ENCODE measurements around the gene SLC13A4.
"Not testable (repeated sequence)": the region's sequence is repeated elsewhere in the genome, so short reads cannot be mapped to it uniquely, and the experiment has no call there.

The SLC13A4 gene, protein sequence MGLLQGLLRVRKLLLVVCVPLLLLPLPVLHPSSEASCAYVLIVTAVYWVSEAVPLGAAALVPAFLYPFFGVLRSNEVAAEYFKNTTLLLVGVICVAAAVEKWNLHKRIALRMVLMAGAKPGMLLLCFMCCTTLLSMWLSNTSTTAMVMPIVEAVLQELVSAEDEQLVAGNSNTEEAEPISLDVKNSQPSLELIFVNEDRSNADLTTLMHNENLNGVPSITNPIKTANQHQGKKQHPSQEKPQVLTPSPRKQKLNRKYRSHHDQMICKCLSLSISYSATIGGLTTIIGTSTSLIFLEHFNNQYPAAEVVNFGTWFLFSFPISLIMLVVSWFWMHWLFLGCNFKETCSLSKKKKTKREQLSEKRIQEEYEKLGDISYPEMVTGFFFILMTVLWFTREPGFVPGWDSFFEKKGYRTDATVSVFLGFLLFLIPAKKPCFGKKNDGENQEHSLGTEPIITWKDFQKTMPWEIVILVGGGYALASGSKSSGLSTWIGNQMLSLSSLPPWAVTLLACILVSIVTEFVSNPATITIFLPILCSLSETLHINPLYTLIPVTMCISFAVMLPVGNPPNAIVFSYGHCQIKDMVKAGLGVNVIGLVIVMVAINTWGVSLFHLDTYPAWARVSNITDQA

DNA sequence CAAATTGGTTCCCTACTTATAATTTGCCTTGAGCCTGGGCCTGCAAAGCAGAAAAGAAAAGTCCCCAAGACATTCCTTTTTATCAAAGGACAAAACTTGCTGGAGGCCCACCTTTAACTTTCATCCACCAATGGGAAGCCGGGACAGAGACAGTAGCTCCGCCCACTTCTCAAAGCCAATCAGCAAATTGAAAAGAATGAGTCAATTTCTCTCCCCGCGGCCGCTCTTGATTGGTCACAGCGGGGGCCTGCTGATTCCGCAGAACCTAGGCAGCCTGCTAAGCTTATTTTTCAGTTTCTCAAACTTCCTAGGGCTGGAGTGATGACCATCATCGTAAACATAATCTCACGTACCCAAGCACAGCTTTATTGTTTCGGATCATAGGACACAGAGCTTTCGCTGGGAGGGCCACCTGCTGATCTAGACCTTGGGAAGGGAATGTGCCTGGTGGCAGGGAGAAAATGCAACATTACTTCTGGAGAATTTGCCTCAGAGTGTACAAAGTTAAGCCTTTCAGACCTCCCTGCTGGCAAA lies at the start of gene SLC13A4:
TSS of gene SLC13A4 (minus strand) at position 51 of the 534 bp plus-strand sequence. CDS start 690 bp downstream, outside the sequence.
- DNase-seq = no peak

DNA sequence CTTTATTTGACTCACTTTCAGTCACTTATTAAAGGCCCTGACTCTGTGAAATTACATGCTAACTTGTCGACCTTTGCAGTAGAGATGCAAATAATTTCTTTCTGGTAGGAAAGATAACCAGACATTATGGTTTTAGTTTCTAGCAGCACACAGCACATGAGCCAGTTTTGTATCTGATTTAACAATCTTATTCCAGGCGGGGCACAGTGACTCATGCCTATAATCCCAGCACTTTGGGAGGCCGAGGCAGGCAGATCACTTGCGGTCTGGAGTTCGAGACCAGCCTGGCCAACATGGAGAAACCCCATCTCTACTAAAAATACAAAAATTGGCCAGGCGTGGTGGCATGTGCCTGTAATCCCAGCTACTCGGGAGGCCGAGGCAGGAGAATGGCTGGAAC lies 47.9 kb upstream of the SLC13A4 start:
- not testable (repeated sequence) for DNase-seq

DNA sequence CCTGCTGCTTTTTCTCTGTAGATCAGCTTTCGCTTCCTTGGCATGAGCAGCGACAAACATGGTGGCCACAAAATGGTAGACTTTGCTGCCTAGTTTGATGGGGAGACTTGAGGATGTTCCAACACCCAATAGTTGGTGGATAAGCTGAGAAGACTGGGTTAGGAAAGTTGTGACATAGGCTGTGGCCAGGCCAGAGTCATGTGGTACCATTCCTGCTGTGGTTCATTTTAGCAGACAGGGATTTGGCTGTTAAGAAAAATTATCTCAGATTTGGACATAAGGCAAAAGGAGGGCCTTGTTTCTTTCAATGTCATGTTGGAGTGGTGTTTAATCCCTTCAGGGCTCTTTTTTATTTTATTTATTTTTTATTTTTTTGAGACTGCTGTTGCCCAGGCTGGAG lies 47.2 kb upstream of the SLC13A4 start:
- peak; percentile 31 for DNase-seq

DNA sequence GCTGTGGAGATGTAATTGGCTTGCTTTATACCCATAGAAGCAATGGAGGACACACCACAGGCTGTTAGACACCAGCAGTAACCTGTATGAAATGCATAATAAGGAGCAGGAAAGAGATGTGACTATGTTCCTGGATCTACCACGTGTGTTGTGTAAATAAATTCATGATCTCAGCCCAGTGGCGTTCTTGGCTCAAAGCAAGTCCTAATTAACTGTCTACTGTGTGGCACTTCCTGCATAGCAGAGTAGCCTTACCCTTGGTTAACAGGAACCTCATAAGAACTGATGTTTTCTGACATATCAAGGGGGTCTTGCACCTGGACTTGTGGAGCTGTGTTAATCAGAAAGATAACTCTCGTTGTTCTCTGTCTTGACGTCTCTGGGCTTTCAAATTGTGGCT lies 46.3 kb upstream of the SLC13A4 start:
- no peak for DNase-seq

DNA sequence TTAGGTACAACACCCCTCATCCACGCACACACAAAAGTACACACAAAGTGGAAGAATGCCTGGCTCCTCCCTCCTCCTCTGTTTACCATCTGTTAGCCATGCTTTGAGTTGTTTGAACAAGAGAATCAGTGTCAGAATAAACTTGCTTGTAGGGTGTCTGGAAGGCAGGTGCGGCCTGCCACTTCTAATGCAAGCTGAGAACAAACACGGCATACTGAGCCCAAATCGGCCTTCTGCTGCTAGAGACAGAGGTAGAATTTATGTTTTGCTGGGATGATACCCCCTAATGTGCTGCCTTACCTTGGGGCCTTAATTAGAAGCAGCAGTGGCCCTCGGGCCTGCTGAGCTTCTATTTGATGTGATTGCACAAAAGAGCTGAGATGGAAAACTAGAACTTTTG lies 45.5 kb upstream of the SLC13A4 start:
- DNase-seq = no peak

DNA sequence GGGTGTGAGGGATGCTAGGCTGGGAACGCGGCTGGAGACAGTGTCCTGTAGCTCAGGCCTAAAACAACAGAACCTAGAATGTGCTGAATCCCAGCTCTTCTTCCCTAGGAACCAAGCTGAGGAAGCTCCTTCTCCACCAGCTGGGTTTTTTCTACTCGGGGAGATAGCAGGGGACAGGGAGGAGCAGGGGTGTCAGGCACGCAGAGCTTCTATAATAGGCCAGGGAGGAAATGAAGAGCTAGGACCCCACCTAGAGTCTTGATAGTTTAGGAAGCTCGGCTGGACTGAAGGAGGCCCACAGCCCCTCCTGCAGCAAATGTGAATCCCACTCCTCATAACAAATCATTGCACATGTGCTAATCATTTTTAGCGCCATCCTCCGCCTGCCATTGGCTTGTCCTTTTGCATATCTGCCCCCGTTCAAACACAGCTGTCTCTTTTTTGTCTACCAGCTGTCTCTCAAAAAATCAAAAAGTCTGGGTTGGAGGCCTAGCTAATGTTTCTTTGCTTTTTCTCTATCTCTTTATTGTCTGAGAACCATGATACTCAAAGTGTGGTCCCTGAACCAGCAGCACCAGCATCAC lies 44.7 kb upstream of the SLC13A4 start:
- DNase-seq = no peak

DNA sequence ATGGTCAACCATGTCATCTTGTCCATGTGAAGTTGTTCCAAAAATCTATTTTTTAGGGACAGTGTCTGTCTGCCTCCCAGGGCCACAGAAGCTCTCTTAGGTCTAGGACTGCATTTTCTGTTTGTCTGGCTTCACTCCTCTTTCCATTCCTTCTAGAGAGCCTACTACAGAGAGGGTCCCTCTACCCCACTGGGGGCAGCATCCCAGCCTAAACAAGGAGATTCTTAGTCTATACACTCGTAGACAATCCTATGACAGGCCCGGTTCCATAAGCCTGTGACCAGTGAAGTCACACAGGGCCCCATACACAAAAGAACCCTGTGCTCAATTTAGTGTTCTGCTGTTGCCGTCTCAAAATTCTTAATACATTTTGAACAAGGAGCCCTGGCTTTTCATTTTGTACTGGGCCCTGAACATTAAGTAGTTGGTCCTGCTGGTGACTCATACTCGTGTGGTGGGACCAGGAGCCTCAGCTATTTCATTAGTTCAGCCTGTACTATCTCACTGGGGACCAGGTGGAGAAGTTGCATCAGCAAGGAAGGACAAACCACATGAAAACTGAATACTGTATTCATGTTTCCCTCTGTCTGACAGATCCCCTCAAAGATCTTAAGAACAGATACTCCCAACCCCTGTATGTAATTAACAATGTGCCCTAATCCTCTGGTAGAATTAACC lies 44.1 kb upstream of the SLC13A4 start:
- DNase-seq = peak; percentile 86

DNA sequence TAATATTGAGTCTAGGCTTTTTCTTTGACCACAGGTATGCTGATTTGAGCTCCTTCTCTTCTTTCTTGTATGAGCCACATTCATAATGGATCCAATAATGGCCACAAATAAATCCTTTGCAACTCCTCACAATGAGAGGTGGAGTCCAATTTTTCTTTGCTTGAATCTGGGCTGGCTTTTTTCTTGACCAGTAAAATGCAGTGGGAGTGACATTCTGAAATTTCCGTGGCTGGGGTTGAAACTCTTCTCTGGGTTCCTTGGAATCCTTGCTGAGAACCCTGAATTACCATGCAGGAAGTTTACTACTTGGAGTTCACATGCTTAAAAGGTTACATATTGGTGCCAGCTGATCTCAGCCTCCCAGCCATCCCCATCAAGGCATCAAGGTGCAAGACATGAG lies 43.1 kb upstream of the SLC13A4 start:
- DNase-seq = no peak

DNA sequence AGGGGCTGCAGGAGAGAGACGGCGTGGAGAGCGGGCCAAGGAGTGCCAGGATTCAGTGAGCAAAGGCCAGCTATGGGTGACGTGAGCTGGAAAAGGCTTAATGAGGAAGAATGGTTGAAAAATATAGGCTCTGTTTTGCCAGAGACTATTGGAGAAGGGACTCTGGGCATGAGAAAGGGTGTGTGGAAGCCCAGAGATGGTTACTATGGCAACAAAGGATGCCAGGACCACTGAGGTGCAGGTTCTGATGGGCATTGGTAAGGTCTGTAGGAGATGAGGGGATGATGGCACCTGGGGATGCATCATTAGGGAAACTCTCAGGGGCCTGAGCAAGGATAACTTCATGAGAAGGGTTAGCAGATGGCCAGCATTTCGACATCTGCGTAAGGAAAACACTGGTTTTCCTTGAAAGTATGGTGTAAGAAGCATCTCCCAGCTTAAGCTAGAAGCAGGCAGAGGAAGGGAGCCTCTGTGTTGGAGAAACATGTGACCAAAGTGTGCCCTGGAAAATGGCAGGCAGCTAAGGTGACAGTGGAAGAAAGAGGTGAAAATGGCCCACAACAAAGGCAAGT lies 42.2 kb upstream of the SLC13A4 start:
- DNase-seq = no peak

DNA sequence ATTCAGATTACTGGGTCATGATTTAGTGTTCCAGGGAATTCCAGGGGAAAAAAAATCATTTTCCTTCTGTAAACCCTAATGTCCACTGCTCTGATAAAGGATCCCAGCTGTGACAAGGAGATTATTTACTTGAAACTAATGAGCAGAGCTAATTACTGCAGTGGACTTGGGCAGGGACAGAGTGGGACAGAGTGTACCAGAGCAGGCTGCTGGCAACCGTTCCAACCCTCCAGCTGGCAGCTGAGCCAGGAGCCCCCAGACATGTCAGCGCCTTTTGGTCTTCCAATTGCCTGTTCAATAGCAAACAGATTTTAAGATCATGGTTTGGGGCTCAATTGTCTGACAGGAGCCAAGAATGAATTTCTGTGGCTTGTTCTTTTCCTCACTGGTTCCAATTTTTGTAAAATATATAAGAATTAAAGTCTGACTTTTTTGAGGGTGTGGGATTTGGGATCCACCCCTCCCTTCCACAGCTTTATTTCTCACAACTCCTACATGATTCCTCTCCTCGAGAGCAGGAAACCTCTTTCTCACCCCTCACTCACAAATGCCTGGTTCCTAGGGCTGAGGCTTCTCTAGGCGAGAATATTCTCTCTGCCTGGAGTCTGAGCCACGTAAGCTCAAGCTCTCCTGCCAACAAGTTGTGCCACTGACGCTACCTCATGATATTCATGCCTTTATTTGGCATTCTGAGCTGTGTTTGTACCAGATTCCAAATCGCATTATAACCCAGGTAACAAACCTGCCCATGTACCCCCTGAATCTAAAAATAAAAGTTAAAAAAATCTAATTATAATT lies 41.2 kb upstream of the SLC13A4 start:
- DNase-seq = no peak

DNA sequence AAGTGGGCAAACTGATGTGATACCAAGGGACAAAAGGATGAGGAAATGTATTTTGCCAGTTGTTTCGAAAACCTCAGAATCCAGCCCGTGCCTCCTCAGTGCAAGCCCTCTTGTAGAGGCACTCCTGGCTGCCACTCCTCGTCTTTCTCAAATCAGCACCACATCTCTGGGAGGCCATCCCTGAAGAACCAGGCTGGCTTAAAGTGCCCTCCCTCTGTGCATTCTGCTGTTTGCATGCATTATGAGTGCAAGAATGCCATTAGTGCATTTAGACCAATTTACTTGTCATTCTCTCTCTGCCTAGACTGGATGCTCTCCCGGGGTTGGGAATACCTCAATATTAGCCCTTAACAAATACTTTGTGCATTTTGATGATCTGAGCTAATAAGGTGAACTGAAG lies 40.5 kb upstream of the SLC13A4 start:
- DNase-seq = peak; percentile 62

DNA sequence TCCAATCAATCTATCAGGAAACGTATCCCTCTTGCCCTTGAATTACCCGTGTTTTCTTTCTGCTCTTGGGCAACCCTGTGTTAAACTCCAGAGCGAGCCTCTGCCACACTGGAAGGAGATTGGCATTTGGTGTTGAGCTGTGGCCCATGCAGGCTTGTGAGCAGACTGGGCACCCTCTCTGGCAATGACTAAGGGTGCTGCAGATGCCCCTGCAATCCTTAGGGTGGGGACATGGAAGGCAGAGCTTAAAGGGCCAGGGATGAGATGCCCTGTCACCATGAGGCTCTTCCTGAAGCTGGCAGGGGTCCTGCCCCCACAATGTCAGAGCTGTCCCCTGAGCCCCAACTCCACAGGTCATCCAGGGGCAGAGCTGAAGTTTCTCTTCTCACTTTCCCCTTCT lies 40.1 kb upstream of the SLC13A4 start:
- no peak for DNase-seq

DNA sequence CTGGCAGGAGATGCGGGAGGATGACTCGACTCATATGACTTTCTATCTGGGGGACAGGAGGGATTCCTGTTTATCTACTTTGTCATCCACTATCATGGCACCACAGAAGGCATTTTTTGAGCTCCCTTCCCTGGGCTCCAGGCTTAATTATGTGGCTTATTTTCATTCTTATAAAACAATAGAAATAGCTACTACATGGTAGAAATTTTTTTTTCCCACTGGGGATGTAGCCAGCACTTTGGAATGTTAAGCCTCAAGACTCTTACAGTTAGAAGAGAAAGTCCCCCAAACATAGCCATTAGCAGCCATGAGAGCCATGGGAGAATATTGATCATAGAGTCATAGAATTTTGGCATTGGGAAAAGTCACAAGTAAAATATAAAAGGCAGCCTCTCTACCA lies 35.3 kb upstream of the SLC13A4 start:
- no peak for DNase-seq

DNA sequence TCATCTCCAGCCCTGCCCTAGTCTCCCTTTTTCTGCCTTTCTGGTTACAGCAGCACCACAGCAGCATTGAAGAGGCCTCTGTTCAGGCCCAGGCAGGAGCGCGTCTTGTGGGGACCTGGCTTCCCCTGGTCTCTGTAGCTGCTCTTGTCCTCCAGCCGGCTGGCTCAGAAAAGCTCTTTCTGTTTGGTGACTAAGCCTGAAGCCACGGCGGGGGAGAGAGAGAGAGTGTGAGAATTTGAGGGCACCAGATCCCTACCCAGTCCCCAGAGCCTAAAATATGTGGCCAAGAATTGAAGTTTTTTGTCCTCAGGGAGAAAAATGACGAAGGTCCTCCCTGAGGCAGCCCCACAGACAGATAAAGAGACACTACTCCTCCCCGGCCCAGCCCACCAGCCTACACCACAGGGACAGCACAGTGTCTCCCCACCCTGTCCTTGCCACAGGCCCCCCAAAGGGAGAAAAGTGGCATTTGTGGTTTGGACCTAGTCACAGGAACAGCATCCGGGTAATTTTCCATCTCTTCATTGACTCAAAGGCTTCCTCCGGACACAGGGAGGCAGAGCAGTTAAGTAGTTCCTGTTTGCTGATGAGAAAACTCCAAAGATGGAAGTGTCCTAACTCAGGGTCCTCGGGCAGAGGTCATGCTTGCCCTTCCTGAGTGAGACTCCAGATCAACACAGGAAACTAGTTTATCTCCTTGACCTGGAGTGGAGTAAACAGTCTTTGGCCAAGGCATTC lies 33.9 kb upstream of the SLC13A4 start:
- DNase-seq = peak; percentile 68

DNA sequence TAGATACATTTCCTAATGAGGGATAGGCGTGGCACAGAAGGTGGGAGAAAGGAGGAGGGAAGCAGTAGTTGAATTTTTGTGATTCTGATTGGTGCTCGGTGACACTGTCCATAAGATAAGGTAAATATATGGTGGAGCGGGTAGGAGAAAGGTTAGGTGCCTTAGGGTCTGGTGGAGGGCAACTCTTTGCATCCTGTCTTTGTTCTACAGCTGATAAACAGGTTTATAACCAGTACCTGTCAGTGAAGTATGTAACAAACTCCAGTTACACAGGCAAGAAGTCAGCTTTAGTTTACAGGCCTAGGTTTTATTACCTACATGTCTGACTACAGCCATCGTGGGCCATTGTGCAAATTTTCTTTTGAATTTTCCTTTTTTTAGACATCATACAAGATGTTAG lies 31.5 kb upstream of the SLC13A4 start:
- no peak for DNase-seq

DNA sequence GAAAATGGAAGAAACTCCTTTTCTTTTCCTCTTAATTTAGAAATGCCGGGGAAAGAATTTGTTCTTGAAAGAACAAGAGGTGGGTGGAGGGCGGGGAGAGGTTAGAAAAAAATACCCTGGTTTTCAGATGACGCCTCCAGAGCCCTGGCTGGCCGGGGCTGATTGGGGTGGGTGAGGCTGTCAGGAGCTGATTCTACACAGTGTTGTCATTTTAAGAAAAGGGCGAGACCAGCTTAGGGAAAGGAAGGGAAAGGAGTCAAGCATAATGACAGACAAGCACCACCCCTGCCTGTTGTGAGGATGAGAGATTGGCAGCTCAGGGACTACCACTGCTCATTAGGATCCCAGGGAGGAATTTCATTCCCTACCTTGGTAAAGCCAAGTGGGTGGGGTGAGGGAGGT lies 30.5 kb upstream of the SLC13A4 start:
- no peak for DNase-seq

DNA sequence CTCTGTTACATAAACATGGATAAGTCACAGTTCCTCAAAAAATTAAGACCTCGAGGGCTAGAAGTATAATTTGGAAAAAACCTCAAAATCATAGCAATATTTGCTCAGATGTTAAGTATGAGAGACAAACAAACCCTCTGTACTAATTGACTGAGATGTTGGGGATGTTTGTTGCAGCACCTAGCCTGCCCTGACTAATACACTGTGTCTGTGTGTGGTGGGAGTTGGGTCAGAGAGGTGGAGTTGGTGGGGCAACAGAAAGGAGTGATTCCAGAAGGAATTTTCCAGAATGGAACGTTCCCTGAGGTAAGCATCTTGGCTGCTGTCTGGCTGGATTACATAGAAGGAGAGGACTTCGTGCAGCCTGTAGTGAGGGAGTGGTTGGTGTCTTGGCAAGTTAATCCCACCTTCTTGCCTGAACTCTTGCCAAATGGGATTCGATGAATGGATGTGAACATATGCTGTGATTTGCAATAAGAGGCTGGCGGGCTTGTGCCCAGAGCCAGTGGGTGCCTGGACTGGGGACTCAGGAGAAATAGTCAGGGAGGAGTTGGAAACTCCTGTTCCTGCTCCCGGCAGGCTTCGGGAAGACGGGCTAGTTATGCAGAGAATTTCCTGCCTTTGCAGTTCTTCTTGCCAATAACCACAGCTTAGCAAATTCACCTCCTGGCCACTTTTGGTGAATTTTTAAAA lies 29.9 kb upstream of the SLC13A4 start:
- no peak for DNase-seq

DNA sequence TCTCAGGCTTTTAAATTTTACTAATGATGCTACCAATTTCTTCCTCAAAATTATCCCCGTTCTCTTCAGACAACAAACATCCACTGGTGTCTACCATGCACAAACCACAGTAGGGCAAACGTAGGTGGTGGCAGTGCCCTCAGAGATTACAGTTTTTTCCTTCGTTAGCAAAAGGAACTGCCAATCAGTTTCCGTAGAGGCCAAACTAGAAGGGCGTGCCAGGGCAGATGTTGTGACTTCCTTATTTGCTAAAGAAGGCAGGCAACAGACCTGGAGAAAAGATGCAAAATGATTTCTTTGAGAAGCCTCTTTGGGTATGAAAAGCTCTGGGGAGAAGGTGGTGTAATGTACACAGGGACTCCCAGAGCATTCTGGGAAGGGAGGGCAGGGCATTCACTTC lies 28.2 kb upstream of the SLC13A4 start:
- peak; percentile 47 for DNase-seq

DNA sequence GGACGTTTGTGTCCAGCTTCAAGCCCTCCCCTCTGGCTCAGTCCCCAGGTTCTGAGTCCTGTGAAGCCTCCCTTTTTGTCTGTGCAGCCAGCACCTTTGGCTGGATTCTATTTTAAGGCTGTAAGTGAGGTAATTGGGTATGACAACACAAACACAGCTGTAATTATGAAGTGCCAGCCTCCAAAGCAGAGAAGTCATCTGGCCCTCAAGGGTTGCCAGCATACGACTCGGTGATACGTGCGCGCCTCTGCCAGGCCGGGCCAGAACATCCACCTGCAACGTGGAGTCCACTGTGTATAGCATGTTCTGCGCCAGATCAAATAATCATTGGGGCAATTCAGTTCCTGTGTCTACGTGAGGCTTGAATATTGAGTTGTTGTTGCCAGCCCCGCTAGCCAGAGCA lies 27.4 kb upstream of the SLC13A4 start:
- no peak for DNase-seq

DNA sequence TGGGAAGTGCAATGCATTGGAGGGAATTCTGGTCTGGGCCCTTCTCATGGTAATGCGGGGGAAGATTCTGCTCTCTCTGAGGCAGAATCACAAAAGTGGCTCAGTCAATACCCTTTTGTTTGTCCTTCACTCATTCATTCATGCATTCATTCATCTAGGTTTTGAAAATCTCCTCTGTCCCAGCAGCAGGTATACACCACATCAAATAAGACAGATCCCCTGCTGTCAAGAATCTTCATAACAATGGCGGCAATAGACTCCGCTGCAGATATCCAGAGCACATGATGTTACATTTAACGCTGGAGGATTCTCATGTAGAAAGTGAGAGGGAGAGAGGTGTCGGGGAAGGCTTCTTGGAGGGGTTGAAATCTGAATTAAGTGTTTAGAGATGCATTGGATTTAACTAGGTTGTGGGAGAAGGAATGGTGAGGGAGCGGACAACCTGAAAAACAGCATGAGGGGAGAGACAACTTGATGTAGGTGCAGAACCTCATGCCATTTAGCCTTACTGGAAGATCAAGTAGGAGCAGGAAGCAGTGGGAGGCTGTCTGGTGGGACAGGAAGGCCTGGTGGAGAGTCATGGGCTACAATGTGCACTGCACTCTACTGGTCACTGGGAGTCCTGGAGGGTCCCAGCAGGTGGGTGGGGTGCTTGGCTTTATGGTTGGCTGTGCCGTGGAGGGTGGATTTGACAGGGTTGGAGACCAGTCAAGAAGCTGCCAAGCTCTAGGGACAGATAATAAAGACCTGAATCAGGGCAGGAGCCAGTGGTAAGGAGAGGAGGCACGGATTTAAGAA lies 25.8 kb upstream of the SLC13A4 start:
- no peak for DNase-seq
